Transverse colon (tissue), 4 donors: ENCODE measurements around the gene SEMA3G. TPM values are rescaled to one million over a fixed set of nuclear protein-coding genes. Genes with fewer than 3 reads are reported as not detected.

Source experiments
- DNase-seq: peaks from one replicate; pipeline ENCODE4 v3.0.0-alpha.2; 2019
- H3K27ac ChIP-seq, 4 donors: fragments of 200-600 bp; sonication (generic); 2 replicates each; pipeline ENCODE4 v1.5.1; 2016 to 2018; ENCODE audit warnings: inconsistent platforms in 4 of 4
- H3K27me3 ChIP-seq: fragments of 200-600 bp; sonication (generic); 2 replicates; pipeline ENCODE4 v1.5.1; 2017; ENCODE audit warnings: inconsistent platforms
- H3K36me3 ChIP-seq, 4 donors: fragments of 200-600 bp; sonication (generic); 2 replicates each; pipeline ENCODE4 v1.5.1; 2017 to 2019; ENCODE audit warnings: inconsistent platforms in 4 of 4
- H3K4me1 ChIP-seq, 4 donors: fragments of 200-600 bp; sonication (generic); 2 replicates each; pipeline ENCODE4 v1.5.1; 2017 to 2020; ENCODE audit warnings: inconsistent platforms in 4 of 4
- H3K4me3 ChIP-seq, 4 donors: fragments of 200-600 bp; sonication (generic); 1 replicate in 1 of 4; 2 replicates in 3 of 4; pipeline versions ENCODE4 v1.5.1 to v1.6.1; 2017 to 2019; ENCODE audit warnings: inconsistent platforms in 4 of 4
- H3K9me3 ChIP-seq, 2 donors: fragments of 200-600 bp; sonication (generic); 2 replicates each; pipeline ENCODE4 v1.5.1; 2017 to 2019; ENCODE audit warnings: inconsistent platforms in 2 of 2
- CTCF ChIP-seq, 5 experiments: fragments of 200-600 bp in 3 of 5; fragments of 450-650 bp in 2 of 5; sonication (generic) in 3 of 5; IDR thresholded peaks; 1 replicate in 2 of 5; 2 replicates in 3 of 5; pipeline ENCODE4 v1.5.1; 2016 to 2017; ENCODE audit warnings: antibody characterized with exemption in 5 of 5, inconsistent platforms in 3 of 5, mild to moderate bottlenecking in 2 of 5, moderate library complexity in 1 of 5
- EP300 ChIP-seq: sonication (generic); formaldehyde crosslinking; IDR thresholded peaks from one replicate; pipeline ENCODE4 v1.6.1; 2017; ENCODE audit warnings: antibody characterized with exemption, low read depth
- POLR2A ChIP-seq: fragments of 450-650 bp; IDR thresholded peaks from one replicate; pipeline ENCODE4 v1.6.1; 2016; ENCODE audit warnings: antibody characterized with exemption, mild to moderate bottlenecking, moderate library complexity
- POLR2AphosphoS5 ChIP-seq, 3 donors: sonication (generic); formaldehyde crosslinking; IDR thresholded peaks; one replicate each; pipeline ENCODE4 v1.6.1; 2016; ENCODE audit warnings: antibody characterized with exemption in 3 of 3
- WGBS, 2 donors: methylation state at CpG; one replicate each; pipeline ENCODE4 v1.1.5; 2018; ENCODE audit warnings: low coverage in 1 of 2; 5-methylcytosine and 5-hydroxymethylcytosine counted together
- in situ Hi-C, 4 donors: fragments of 200-750 bp; cut with MboI; loops; one replicate each; pipeline versions ENCODE4 v1.15.0 to v1.15.1; 2017; ENCODE audit warnings: low sequenced_read_pairs in 3 of 4, low pct_ligation_motif_present in 1 of 4, low pct_unique_long_range_greater_than_20kb in 1 of 4
- intact Hi-C: fragments of 100-400 bp; cut with DNase I; formaldehyde crosslinking; loops from one replicate; pipeline ENCODE4 v1.15.1; 2023; ENCODE audit warnings: low total_unique reads
- total RNA-seq, 4 donors: library from RNA; depleted of rRNA; stranded (reverse); fragments of >200 nt; gene quantifications; one replicate each; pipeline ENCODE4 v1.1.0, GENCODE V29; 2016

The SEMA3G gene
- total RNA-seq, 4 donors from 2014 or later, result 1.2 to 21.7 (median 2.3) TPM

DNA sequence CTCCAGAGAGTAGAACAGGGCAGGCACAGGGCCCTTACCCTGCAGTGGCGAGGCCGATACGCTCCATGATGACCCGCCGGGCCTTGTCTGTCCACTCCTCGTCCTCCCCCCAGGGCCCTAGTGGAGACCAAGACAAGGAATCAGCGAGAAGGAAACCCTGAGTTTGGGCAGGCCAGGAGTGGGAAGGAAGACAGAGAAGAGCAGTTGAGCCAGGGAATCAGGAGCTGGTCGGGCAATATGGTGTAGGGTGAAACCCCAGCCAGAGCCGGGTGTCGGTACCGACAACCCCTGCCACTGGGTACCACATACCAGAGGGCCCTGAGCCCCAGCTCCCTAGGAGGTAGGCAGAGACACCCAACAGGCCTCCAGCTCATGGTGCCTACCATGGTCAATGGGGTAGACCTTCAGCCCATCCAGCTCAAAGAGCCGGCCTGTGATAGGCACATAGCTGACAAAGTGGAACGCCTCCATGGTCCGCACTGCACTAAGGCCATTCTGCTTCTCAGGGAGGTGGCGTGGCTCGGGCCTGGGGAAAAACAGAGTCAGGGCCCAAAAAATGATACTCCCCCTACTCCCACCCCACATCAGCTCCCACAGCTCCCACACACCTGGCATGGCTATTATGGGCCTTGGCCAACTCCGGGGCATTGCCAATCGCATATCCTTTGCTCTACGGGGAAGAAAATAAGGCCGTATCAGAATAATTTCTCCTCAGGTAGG, 38.0 kb downstream of the SEMA3G start:
- Histone ChIP-seq H3K4me3 (no peak overlapping the region), H3K27me3 (no peaks in the 10 kb centered on the region), H3K9me3 (no peaks in the 10 kb centered on the region), H3K4me1 (peaks cover 19 to 42% (median 37%) of the 10 kb centered on the region in 4 donors), H3K27ac (peak overlapping the region; percentile 54 to 78 (median 68)), H3K36me3 (peaks cover 0 to 25% (median 10%) of the 10 kb centered on the region in 4 donors)
- DNase-seq, result no peak
- in situ Hi-C loops, result no loop called here
- TF ChIP-seq CTCF (IDR thresholded peaks at IDR 0.05) (no peak), POLR2A (no peak)
- intact Hi-C loops, result no loop called here
- 90 to 93% methylated on average over 2 to 20 of the region's 20 CpGs for whole genome bisulfite sequencing, 2 donors

GRCh38 chr3:52406231-52406661, 38.7 kb downstream of the SEMA3G start:
- in situ Hi-C loops (no loop called here), intact Hi-C loops (no loop called here)
- peak in 1 of 3 donors; percentile 6 for TF ChIP-seq POLR2AphosphoS5 (IDR thresholded peaks at IDR 0.05)
- no peak for TF ChIP-seq CTCF (IDR thresholded peaks at IDR 0.05)
- 50% methylated on average over 2 of the region's 11 CpGs; no CpG with 5 or more reads in 1 of the 2 donors for WGBS, 2 donors
- Histone ChIP-seq H3K36me3 (peaks cover 0 to 30% (median 14%) of the 10 kb centered on the region in 4 donors), H3K4me1 (peaks cover 19 to 35% (median 30%) of the 10 kb centered on the region in 4 donors), H3K9me3 (no peaks in the 10 kb centered on the region), H3K27ac (peak overlapping the region; percentile 54 to 78 (median 68)), H3K27me3 (no peaks in the 10 kb centered on the region), H3K4me3 (no peak overlapping the region)
- peak; percentile 78 for DNase-seq

GRCh38 chr3:52405601-52406110, 39.2 kb downstream of the SEMA3G start:
- H3K27ac ChIP-seq, result peak overlapping the region; percentile 54 to 78 (median 68)
- intact Hi-C loops (no loop called here), in situ Hi-C loops (no loop called here)
- H3K36me3 ChIP-seq, result peaks cover 0 to 30% (median 14%) of the 10 kb centered on the region in 4 donors
- DNase-seq, result no peak
- no peak for TF ChIP-seq CTCF (IDR thresholded peaks at IDR 0.05)
- TF ChIP-seq EP300, result no peak
- no peak for TF ChIP-seq POLR2A
- no peak for TF ChIP-seq POLR2AphosphoS5 (IDR thresholded peaks at IDR 0.05)
- no peak overlapping the region for H3K4me3 ChIP-seq
- no peaks in the 10 kb centered on the region for H3K27me3 ChIP-seq
- no peaks in the 10 kb centered on the region for H3K9me3 ChIP-seq
- WGBS, 2 donors, result 88% methylated on average over 4 of the region's 4 CpGs; no CpG with 5 or more reads in 1 of the 2 donors
- peaks cover 19 to 32% (median 28%) of the 10 kb centered on the region in 4 donors for H3K4me1 ChIP-seq

- in situ Hi-C loops, result no loop called here
- Histone ChIP-seq H3K27ac (no peak overlapping the region), H3K4me3 (no peak overlapping the region), H3K9me3 (no peaks in the 10 kb centered on the region), H3K27me3 (no peaks in the 10 kb centered on the region), H3K36me3 (peaks cover 0 to 30% (median 14%) of the 10 kb centered on the region in 4 donors), H3K4me1 (peaks cover 19 to 32% (median 28%) of the 10 kb centered on the region in 4 donors)
- TF ChIP-seq POLR2AphosphoS5 (IDR thresholded peaks at IDR 0.05), result no peak
- intact Hi-C loops, result no loop called here
- no peak for DNase-seq
- 85 to 100% methylated on average over 1 to 6 of the region's 6 CpGs for WGBS, 2 donors
Observed at GRCh38 chr3:52405066-52405465, 39.8 kb downstream of the SEMA3G start.
